ENCODE measurements around the gene DAGLA. TPM values are rescaled to one million over a fixed set of nuclear protein-coding genes. Genes with fewer than 3 reads are reported as not detected.

Gene DAGLA
- total and polyA plus RNA-seq, 2 donors (not counting 3 experiments of a cell fraction or from before 2014, with no cell fraction given): 2.5 to 4.7 TPM

GRCh38 chr11:61791737-61792309 is 111.6 kb downstream of the DAGLA start:
- dilution Hi-C loops (cut with MboI; ENCODE audit: extremely low pct_ligation_motif_present, low sequenced_read_pairs): no loop called here
- peak; percentile 95 for DNase-seq (ENCODE audit: low read depth, low spot score)
- Histone ChIP-seq H3K9me1 (replicated peaks; ENCODE audit: control insufficient read depth, extremely low read depth, insufficient read depth, low read length) (no peaks in the 10 kb centered on the region), H3K4me3 (replicated peaks in 1 of 3; ENCODE audit: insufficient read depth in 1 of 3, low read depth in 1 of 3, low read length in 3 of 3) (peak overlapping the region; percentile 70 to 91 (median 83)), H3K4me1 (ENCODE audit: control insufficient read depth, extremely low read depth, insufficient read depth, low read length) (peaks cover 15% of the 10 kb centered on the region), H3K27ac (ENCODE audit: insufficient read depth, low read depth, low read length) (peak overlapping the region; percentile 99), H3K27me3 (ENCODE audit: control insufficient read depth in 2 of 2, insufficient read depth in 2 of 2, low read length in 2 of 2) (no peaks in the 10 kb centered on the region), H3K79me2 (ENCODE audit: control insufficient read depth, insufficient read depth, low read length) (peaks cover 47% of the 10 kb centered on the region), H3K4me2 (ENCODE audit: insufficient read depth, low read length) (peak overlapping the region; percentile 92), H2AFZ (ENCODE audit: low read depth, low read length) (peak overlapping the region; percentile 76), H3K9me3 (replicated peaks; ENCODE audit: control insufficient read depth, insufficient read depth, low read length) (no peaks in the 10 kb centered on the region), H4K20me1 (replicated peaks; ENCODE audit: control insufficient read depth, extremely low read depth, insufficient read depth, low read length) (no peaks in the 10 kb centered on the region), H3K36me3 (ENCODE audit: control insufficient read depth in 2 of 2, extremely low read depth in 1 of 2, insufficient read depth in 2 of 2, low read length in 2 of 2) (peaks cover 4 to 34% of the 10 kb centered on the region in 2 experiments), H3K9ac (replicated peaks; ENCODE audit: extremely low read depth, insufficient read depth, low read length) (peak overlapping the region; percentile 100)
- FAIRE-seq: peak; percentile 96
- TSS peak; percentile 79 for BruUV-seq (replicated peaks)
- intact Hi-C loops (cut with micrococcal nuclease): loop anchor here (1.0 to 5.0 kb wide), 5 partner anchors 24 to 330 kb away; partner anchors contain the start of genes FADS3 and INCENP
- TF ChIP-seq POLR2AphosphoS5 (IDR thresholded peaks at IDR 0.05; ENCODE audit: insufficient read depth, low read depth, low read length) (peak; percentile 71), POLR2A (IDR thresholded peaks at IDR 0.05; ENCODE audit: low read depth, low read length) (peak; percentile 88), JUN (IDR thresholded peaks at IDR 0.05; ENCODE audit: borderline replicate concordance, insufficient read depth, insufficient read length, low read depth) (no peak), GATA2 (IDR thresholded peaks at IDR 0.05; ENCODE audit: insufficient read depth, insufficient read length, low read depth, low read length) (no peak)
- POLR2A ChIA-PET: interaction anchor here (1.9 kb wide), 1 partner anchor 23 kb away, joined by 13 read pairs; no protein-coding TSS in a partner anchor
- CTCF ChIA-PET: interaction anchor here (1.7 to 2.6 kb wide), 6 partner anchors 12 to 316 kb away, joined by 3 to 16 read pairs (median 10); no protein-coding TSS in a partner anchor

- no peaks in the 10 kb centered on the region for H3K27me3 ChIP-seq (ENCODE audit: control insufficient read depth in 2 of 2, insufficient read depth in 2 of 2, low read length in 2 of 2)
- TF ChIP-seq CTCF (IDR thresholded peaks at IDR 0.05; ENCODE audit: extremely low read depth in 1 of 2, insufficient read depth in 1 of 2, low read depth in 1 of 2, low read length in 2 of 2) (peak in 1 of 2 donors; percentile 3), POLR2AphosphoS5 (IDR thresholded peaks at IDR 0.05; ENCODE audit: insufficient read depth, low read depth, low read length) (peak; percentile 88), POLR2A (IDR thresholded peaks at IDR 0.05; ENCODE audit: low read depth, low read length) (peak; percentile 90), JUN (IDR thresholded peaks at IDR 0.05; ENCODE audit: borderline replicate concordance, insufficient read depth, insufficient read length, low read depth) (no peak), MYC (IDR thresholded peaks at IDR 0.05; ENCODE audit: low read depth, low read length) (peak; percentile 15), GATA2 (IDR thresholded peaks at IDR 0.05; ENCODE audit: insufficient read depth, insufficient read length, low read depth, low read length) (no peak), MAX (IDR thresholded peaks at IDR 0.05; ENCODE audit: insufficient read depth, insufficient read length) (peak; percentile 86), EZH2 (IDR thresholded peaks at IDR 0.05; ENCODE audit: borderline replicate concordance, low read depth, low read length, severe bottlenecking) (no peak), FOS (IDR thresholded peaks at IDR 0.05; ENCODE audit: borderline replicate concordance, insufficient read depth, low read length) (no peak)
- H3K9me1 ChIP-seq (replicated peaks; ENCODE audit: control insufficient read depth, extremely low read depth, insufficient read depth, low read length): no peaks in the 10 kb centered on the region
- ChIA-PET POLR2A (interaction anchor here (0.6 to 1.9 kb wide), 4 partner anchors 23 to 315 kb away, joined by 3 to 13 read pairs (median 4); partner anchors contain the start of gene FTH1), CTCF (interaction anchor here (1.6 to 2.6 kb wide), 7 partner anchors 12 to 316 kb away, joined by 3 to 16 read pairs (median 9); no protein-coding TSS in a partner anchor)
- dilution Hi-C loops (cut with MboI; ENCODE audit: extremely low pct_ligation_motif_present, low sequenced_read_pairs): no loop called here
- H3K9me3 ChIP-seq (replicated peaks; ENCODE audit: control insufficient read depth, insufficient read depth, low read length): no peaks in the 10 kb centered on the region
- peak within 1 kb of the TSS; percentile 76 for H2AFZ ChIP-seq (ENCODE audit: low read depth, low read length)
- H3K27ac ChIP-seq (ENCODE audit: insufficient read depth, low read depth, low read length): peak within 1 kb of the TSS; percentile 99
- FAIRE-seq (no peak), DNase-seq (ENCODE audit: low read depth, low spot score) (peak; percentile 98)
- intact Hi-C loops (cut with micrococcal nuclease): loop anchor here (1.0 to 5.0 kb wide), 5 partner anchors 24 to 330 kb away; partner anchors contain the start of genes FADS3 and INCENP
- H4K20me1 ChIP-seq (replicated peaks; ENCODE audit: control insufficient read depth, extremely low read depth, insufficient read depth, low read length): no peaks in the 10 kb centered on the region
- H3K9ac ChIP-seq (replicated peaks; ENCODE audit: extremely low read depth, insufficient read depth, low read length): peak within 1 kb of the TSS; percentile 100
- H3K79me2 ChIP-seq (ENCODE audit: control insufficient read depth, insufficient read depth, low read length): peaks cover 51% of the 10 kb centered on the region
- H3K4me3 ChIP-seq (replicated peaks in 1 of 3; ENCODE audit: insufficient read depth in 1 of 3, low read depth in 1 of 3, low read length in 3 of 3): peak within 1 kb of the TSS; percentile 70 to 91 (median 83)
- peaks cover 18% of the 10 kb centered on the region for H3K4me1 ChIP-seq (ENCODE audit: control insufficient read depth, extremely low read depth, insufficient read depth, low read length)
- H3K4me2 ChIP-seq (ENCODE audit: insufficient read depth, low read length): peak within 1 kb of the TSS; percentile 92
- H3K36me3 ChIP-seq (ENCODE audit: control insufficient read depth in 2 of 2, extremely low read depth in 1 of 2, insufficient read depth in 2 of 2, low read length in 2 of 2): peaks cover 4 to 27% of the 10 kb centered on the region in 2 experiments
- no TSS peak for BruUV-seq (replicated peaks)
Measured at GRCh38 chr11:61792310-61793082, 112.3 kb downstream of the DAGLA start, which contains the start of the genes FEN1 and TMEM258. FEN1 (plus strand) TSS chr11:61792911; CDS start chr11:61795362, 2,451 bp downstream. TMEM258 (minus strand) TSS chr11:61792599; CDS start chr11:61792558, 41 bp downstream.

Measured in endothelial cell of umbilical vein (primary cell).